NB4 (cell line): ENCODE measurements around the gene SELENOP.

Source experiments
- POLR2A ChIP-seq: IDR thresholded peaks from 2 replicates; pipeline ENCODE4 v1.6.1; 2011; ENCODE audit warnings: mild to moderate bottlenecking; ENCODE audit not compliant: insufficient read length; ENCODE audit errors: extremely low read depth
- TF ChIP-seq, protein P1 (sequence below): IDR thresholded peaks from one replicate; pipeline ENCODE4 v1.5.1; 2012; ENCODE audit warnings: low read depth, low read length

GRCh38 chr5:42825422-42826148 lies 13.9 kb upstream of the SELENOP start:
- TF ChIP-seq, protein P1, sequence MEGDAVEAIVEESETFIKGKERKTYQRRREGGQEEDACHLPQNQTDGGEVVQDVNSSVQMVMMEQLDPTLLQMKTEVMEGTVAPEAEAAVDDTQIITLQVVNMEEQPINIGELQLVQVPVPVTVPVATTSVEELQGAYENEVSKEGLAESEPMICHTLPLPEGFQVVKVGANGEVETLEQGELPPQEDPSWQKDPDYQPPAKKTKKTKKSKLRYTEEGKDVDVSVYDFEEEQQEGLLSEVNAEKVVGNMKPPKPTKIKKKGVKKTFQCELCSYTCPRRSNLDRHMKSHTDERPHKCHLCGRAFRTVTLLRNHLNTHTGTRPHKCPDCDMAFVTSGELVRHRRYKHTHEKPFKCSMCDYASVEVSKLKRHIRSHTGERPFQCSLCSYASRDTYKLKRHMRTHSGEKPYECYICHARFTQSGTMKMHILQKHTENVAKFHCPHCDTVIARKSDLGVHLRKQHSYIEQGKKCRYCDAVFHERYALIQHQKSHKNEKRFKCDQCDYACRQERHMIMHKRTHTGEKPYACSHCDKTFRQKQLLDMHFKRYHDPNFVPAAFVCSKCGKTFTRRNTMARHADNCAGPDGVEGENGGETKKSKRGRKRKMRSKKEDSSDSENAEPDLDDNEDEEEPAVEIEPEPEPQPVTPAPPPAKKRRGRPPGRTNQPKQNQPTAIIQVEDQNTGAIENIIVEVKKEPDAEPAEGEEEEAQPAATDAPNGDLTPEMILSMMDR, result no peak
- TF ChIP-seq POLR2A, result no peak
